ENCODE data around the gene CARS1.
A peak's percentile ranks its signal among the peaks of the same experiment; 100 is the strongest.

CARS1 gene

GRCh38 chr11:3089236-3090061 is 32.2 kb upstream of the CARS1 start:
- POLR2A ChIA-PET, result no interaction called here
- peak; percentile 15 for DNase-seq (ENCODE audit: extremely low spot score)
- no peak for TF ChIP-seq CTCF (IDR thresholded peaks at IDR 0.05; ENCODE audit: control extremely low read depth, extremely low read depth, low read depth, missing control alignments)
- CTCF ChIA-PET, result interaction anchor here (0.8 to 4.9 kb wide), 19 partner anchors 14 to 557 kb away, joined by 3 to 115 read pairs (median 8); partner anchors contain the start of gene CARS1

DNA sequence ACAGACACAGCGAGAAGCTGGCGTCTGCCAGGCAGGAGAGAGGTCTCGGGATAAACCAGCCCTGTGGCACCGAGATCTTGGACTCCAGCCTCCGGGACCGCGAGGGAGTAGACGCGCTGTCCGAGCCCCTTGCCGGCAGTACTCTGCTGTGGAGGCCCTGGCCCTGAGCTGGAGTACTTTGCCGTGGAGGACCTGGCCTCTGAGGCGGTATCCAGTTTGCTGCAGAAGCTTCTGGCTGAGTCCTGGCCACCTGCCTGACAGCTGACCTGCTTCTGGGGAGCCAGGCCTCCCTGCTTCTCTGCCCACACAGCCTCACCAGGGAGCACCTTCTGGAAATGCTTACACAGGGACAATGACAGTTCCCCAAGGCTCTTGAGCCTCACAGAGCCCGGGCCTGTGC is 31.6 kb upstream of the CARS1 start:
- TF ChIP-seq CTCF (IDR thresholded peaks at IDR 0.05; ENCODE audit: control extremely low read depth, extremely low read depth, low read depth, missing control alignments), result no peak
- CTCF ChIA-PET, result interaction anchor here (1.3 to 4.9 kb wide), 5 partner anchors 13 to 556 kb away, joined by 3 to 115 read pairs (median 22); no protein-coding TSS in a partner anchor
- POLR2A ChIA-PET, result no interaction called here
- peak; percentile 10 for DNase-seq (ENCODE audit: extremely low spot score)

DNA sequence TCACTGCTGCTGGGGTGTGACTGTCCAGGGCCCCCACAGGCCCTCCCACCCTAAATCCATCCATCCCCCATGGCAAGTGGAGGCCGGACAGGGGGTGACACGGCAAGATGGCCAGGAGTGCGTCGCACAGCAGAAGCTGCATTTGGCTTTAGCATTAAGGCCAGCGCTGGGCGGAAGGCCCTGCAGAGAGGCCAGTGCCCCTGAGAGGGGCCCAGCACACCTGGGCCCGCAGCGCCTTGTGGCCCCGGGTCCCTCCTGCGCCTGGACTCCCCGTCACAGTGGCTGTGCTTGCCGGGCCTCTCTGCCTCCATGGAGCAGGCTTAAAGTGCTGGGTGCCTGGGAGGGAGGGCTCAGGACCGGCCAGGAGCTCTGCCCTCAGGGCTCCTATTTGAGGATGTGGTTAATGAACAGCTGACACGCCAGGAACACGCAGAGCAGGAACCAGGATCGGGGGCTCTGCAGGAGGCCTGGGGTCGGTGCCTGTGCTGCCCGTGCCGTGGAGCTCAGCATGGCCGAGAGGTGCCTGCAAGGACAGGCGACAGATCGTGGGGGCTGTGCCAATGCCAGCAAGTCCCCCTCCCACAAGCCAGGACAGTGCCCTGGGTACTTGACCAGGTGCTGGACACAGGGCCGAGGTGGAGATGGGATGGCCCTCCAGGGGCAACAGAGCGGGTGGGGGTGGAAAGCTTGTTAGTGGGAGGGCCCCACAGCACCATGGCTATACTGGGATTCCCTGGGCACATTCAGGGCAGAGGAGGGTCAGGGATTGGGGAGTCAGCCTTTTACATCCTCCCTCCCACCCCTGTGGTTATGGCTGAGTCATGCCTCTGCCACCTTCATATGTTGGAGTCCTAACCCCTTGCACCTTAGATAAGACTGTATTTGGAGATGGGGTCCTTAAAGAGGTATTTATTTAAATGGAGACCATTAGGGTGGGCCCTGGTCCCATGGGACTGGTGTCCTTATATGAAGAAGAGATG is 30.9 kb upstream of the CARS1 start:
- no peak for TF ChIP-seq CTCF (IDR thresholded peaks at IDR 0.05; ENCODE audit: control extremely low read depth, extremely low read depth, low read depth, missing control alignments)
- peak; percentile 8 for DNase-seq (ENCODE audit: extremely low spot score)
- ChIA-PET POLR2A (no interaction called here), CTCF (interaction anchor here (2.1 to 4.9 kb wide), 2 partner anchors 12 to 50 kb away, joined by 5 to 115 read pairs; no protein-coding TSS in a partner anchor)

DNA sequence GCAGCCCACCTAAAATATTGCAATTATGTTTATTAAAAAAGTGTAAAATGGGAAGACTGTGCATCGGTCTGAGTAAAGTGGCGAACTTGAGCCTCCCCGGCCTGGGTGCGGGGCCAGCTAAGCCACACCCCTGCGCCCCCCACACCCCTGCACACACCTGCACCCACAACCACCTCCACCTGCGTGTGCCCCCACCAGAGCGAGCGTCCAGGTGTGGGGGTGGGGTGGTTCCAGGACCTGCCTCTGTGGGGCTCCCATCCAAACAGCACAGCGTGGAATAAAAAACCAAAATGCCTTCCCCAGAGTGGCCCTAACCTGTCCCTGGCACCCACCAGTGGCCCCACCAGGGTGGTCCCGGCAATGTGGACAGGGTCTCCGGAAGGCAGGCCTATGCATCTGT is 30.1 kb upstream of the CARS1 start:
- peak; percentile 6 for DNase-seq (ENCODE audit: extremely low spot score)
- no peak for TF ChIP-seq CTCF (IDR thresholded peaks at IDR 0.05; ENCODE audit: control extremely low read depth, extremely low read depth, low read depth, missing control alignments)
- ChIA-PET CTCF (interaction anchor here (4.9 kb wide), 1 partner anchor 50 kb away, joined by 115 read pairs; no protein-coding TSS in a partner anchor), POLR2A (no interaction called here)

DNA sequence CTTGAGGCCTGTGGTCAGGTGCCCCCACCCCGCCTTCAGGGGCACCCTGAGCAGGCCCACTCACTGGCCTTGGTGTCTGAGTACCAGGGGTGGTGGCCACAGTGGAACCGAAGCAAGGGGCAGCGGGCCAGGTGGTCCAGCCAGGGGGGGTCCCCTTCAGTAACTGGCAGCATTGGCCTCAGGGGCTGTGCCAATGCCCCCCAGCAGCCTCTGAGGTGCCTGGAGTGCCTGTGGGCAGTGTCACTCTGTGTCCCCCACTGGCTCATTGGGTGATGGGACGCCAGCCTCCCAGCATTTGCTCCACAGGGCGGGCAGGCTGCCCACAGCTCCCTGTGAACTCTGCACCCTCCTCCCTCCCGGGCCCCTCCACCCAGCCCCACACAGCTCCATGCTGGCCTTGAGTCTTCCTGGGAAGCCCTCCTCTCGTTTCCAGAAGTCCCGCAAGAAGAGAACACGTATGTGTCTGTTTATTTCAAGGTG is 29.5 kb upstream of the CARS1 start:
- CTCF ChIA-PET, result no interaction called here
- no peak for TF ChIP-seq CTCF (IDR thresholded peaks at IDR 0.05; ENCODE audit: control extremely low read depth, extremely low read depth, low read depth, missing control alignments)
- POLR2A ChIA-PET, result no interaction called here
- DNase-seq (ENCODE audit: extremely low spot score), result peak; percentile 10

- peak; percentile 3 for DNase-seq (ENCODE audit: extremely low spot score)
- ChIA-PET POLR2A (no interaction called here), CTCF (interaction anchor here (1.2 to 1.6 kb wide), 2 partner anchors 17 to 49 kb away, joined by 3 to 8 read pairs; no protein-coding TSS in a partner anchor)
- no peak for TF ChIP-seq CTCF (IDR thresholded peaks at IDR 0.05; ENCODE audit: control extremely low read depth, extremely low read depth, low read depth, missing control alignments)
Observed at GRCh38 chr11:3086114-3086513, 28.9 kb upstream of the CARS1 start.

All from GM10248 (cell line).